ENCODE data around the gene DNAI4.

GRCh38 chr1:66920543-66920942 is 4.1 kb downstream of the DNAI4 start:
- TF ChIP-seq, protein P1, sequence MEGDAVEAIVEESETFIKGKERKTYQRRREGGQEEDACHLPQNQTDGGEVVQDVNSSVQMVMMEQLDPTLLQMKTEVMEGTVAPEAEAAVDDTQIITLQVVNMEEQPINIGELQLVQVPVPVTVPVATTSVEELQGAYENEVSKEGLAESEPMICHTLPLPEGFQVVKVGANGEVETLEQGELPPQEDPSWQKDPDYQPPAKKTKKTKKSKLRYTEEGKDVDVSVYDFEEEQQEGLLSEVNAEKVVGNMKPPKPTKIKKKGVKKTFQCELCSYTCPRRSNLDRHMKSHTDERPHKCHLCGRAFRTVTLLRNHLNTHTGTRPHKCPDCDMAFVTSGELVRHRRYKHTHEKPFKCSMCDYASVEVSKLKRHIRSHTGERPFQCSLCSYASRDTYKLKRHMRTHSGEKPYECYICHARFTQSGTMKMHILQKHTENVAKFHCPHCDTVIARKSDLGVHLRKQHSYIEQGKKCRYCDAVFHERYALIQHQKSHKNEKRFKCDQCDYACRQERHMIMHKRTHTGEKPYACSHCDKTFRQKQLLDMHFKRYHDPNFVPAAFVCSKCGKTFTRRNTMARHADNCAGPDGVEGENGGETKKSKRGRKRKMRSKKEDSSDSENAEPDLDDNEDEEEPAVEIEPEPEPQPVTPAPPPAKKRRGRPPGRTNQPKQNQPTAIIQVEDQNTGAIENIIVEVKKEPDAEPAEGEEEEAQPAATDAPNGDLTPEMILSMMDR (conservative IDR thresholded peaks at IDR 0.05), result no peak
- no peak for TF ChIP-seq ZFX (IDR thresholded peaks at IDR 0.05)

Measured in C4-2B (cell line).